ENCODE results near the gene WDFY4.

Gene WDFY4

DNA sequence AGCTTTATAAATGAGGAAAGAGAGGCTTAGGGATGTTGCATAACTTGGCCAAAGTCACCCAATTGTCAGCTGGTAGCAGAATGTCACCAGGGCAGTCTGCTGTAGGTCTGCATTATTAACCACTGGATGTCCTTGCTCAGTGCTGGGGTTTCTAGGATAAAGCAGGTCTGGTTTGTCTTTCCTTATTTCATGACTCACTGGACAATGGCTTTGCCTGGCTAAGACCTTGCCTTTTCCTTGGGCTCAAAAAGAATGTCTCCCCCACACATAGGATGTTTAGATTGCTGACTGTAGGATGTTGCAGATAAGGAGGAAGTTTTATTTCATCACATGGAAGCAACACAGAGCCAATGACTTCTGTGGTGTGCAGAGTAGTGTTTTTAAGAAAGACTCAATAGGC, 29.4 kb downstream of the WDFY4 start:
- Histone ChIP-seq H4K12ac (ENCODE audit: low read depth, low read length) (no peak overlapping the region), H3K36me3 (ENCODE audit: control insufficient read depth in 1 of 2, insufficient read depth in 2 of 2, low read length in 2 of 2) (no peaks in the 10 kb centered on the region), H3K9me3 (ENCODE audit: insufficient read depth, low read depth, low read length) (no peaks in the 10 kb centered on the region), H2AFZ (ENCODE audit: insufficient read depth, low read length, poor library complexity) (no peak overlapping the region), H3K4ac (ENCODE audit: low read depth, low read length) (no peak overlapping the region), H2BK12ac (ENCODE audit: low read length) (no peak overlapping the region), H4K8ac (ENCODE audit: low read depth, low read length) (no peak overlapping the region), H2AK5ac (ENCODE audit: low read length) (no peak overlapping the region), H3K4me3 (ENCODE audit: low read depth, low read length) (no peak overlapping the region), H3K27me3 (ENCODE audit: insufficient read depth, low read length) (peaks cover 4% of the 10 kb centered on the region), H3K23ac (ENCODE audit: low read length) (no peak overlapping the region), H3K9ac (ENCODE audit: low read length) (no peak overlapping the region), H2BK120ac (ENCODE audit: insufficient read depth, low read length, poor library complexity) (no peak overlapping the region), H3K18ac (ENCODE audit: low read length) (no peak overlapping the region), H3K79me1 (ENCODE audit: low read length) (no peaks in the 10 kb centered on the region), H2BK5ac (ENCODE audit: low read depth, low read length, poor library complexity) (no peak overlapping the region), H4K91ac (ENCODE audit: low read depth, low read length) (no peak overlapping the region), H3K4me2 (ENCODE audit: low read length) (no peak overlapping the region), H3K27ac (ENCODE audit: low read depth, low read length) (no peak overlapping the region), H3K4me1 (ENCODE audit: control insufficient read depth in 1 of 2, insufficient read depth in 2 of 2, low read length in 2 of 2) (no peaks in the 10 kb centered on the region), H3K14ac (ENCODE audit: low read length) (no peak overlapping the region), H3K79me2 (ENCODE audit: control insufficient read depth, insufficient read depth, low read length, poor library complexity) (no peaks in the 10 kb centered on the region)
- DNase-seq = no peak

DNA sequence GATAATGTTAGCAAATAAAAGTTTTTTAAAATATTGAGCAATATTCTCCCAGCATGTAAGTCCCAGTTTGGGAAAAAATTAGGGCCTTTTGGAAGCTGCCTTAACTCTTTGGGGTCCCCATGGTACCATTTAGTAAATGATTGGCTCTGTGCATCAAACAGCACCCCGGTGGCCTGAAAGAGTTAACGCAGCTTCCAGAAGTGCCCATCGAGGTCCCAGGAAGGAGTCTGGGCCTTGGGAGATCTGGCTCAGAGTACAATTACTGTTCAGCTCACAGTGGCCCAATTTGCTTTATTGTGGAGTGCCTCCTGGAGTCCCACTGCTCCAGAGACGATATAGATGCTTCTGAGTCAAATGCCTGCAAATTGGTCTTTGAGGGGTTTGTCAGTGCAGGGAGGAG, 31.7 kb downstream of the WDFY4 start:
- WGBS (ENCODE audit: extremely low coverage, insufficient coverage, insufficient read length) = no CpG with 5 or more reads among the region's 4 CpGs
- H2AK5ac ChIP-seq (ENCODE audit: low read length) = no peak overlapping the region

DNA sequence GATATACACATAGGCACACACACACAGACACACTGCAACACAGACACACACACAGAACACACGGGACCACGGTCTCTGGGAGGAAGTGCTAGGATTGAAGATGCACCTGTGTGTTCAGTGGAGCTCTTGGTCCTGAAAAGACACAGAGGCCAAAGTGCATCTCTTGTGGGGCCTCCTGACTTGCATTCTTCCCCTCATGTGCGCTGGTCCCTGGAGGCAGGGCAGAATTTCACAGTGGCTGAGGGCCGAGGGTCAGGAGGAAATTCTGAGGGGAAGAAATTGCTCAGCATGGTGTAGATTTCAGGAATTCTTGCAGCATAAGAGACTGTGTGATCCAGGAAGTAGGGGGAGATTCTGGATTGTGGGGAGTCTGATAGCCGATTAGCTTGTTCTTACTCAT, 35.9 kb downstream of the WDFY4 start:
- no peak for DNase-seq
- Histone ChIP-seq H3K18ac (ENCODE audit: low read length) (no peak overlapping the region), H2BK5ac (ENCODE audit: low read depth, low read length, poor library complexity) (no peak overlapping the region), H3K27me3 (ENCODE audit: insufficient read depth, low read length) (no peaks in the 10 kb centered on the region), H4K91ac (ENCODE audit: low read depth, low read length) (no peak overlapping the region), H3K79me1 (ENCODE audit: low read length) (no peaks in the 10 kb centered on the region), H2AFZ (ENCODE audit: insufficient read depth, low read length, poor library complexity) (no peak overlapping the region), H3K4ac (ENCODE audit: low read depth, low read length) (no peak overlapping the region), H2BK12ac (ENCODE audit: low read length) (no peak overlapping the region), H3K9me3 (ENCODE audit: insufficient read depth, low read depth, low read length) (no peaks in the 10 kb centered on the region), H3K79me2 (ENCODE audit: control insufficient read depth, insufficient read depth, low read length, poor library complexity) (no peaks in the 10 kb centered on the region), H2AK5ac (ENCODE audit: low read length) (no peak overlapping the region), H3K4me3 (ENCODE audit: low read depth, low read length) (no peak overlapping the region), H4K12ac (ENCODE audit: low read depth, low read length) (no peak overlapping the region), H3K4me1 (ENCODE audit: control insufficient read depth in 1 of 2, insufficient read depth in 2 of 2, low read length in 2 of 2) (no peaks in the 10 kb centered on the region), H3K23ac (ENCODE audit: low read length) (no peak overlapping the region), H3K27ac (ENCODE audit: low read depth, low read length) (no peak overlapping the region), H3K4me2 (ENCODE audit: low read length) (no peak overlapping the region), H2BK120ac (ENCODE audit: insufficient read depth, low read length, poor library complexity) (no peak overlapping the region), H3K14ac (ENCODE audit: low read length) (no peak overlapping the region), H3K9ac (ENCODE audit: low read length) (no peak overlapping the region), H4K8ac (ENCODE audit: low read depth, low read length) (no peak overlapping the region), H3K36me3 (ENCODE audit: control insufficient read depth in 1 of 2, insufficient read depth in 2 of 2, low read length in 2 of 2) (no peaks in the 10 kb centered on the region)
- no CpG with 5 or more reads among the region's 5 CpGs for WGBS (ENCODE audit: extremely low coverage, insufficient coverage, insufficient read length)

More for the DNA sequence above, 31.7 kb downstream of the WDFY4 start:
- Histone ChIP-seq H4K91ac (ENCODE audit: low read depth, low read length) (no peak overlapping the region), H3K14ac (ENCODE audit: low read length) (no peak overlapping the region), H3K4me3 (ENCODE audit: low read depth, low read length) (no peak overlapping the region), H3K4me1 (ENCODE audit: control insufficient read depth in 1 of 2, insufficient read depth in 2 of 2, low read length in 2 of 2) (no peaks in the 10 kb centered on the region), H3K79me1 (ENCODE audit: low read length) (no peaks in the 10 kb centered on the region), H2BK5ac (ENCODE audit: low read depth, low read length, poor library complexity) (no peak overlapping the region), H4K12ac (ENCODE audit: low read depth, low read length) (no peak overlapping the region), H3K79me2 (ENCODE audit: control insufficient read depth, insufficient read depth, low read length, poor library complexity) (no peaks in the 10 kb centered on the region), H3K9ac (ENCODE audit: low read length) (no peak overlapping the region), H3K4ac (ENCODE audit: low read depth, low read length) (no peak overlapping the region), H3K9me3 (ENCODE audit: insufficient read depth, low read depth, low read length) (no peaks in the 10 kb centered on the region), H3K27ac (ENCODE audit: low read depth, low read length) (no peak overlapping the region), H2BK12ac (ENCODE audit: low read length) (no peak overlapping the region), H3K36me3 (ENCODE audit: control insufficient read depth in 1 of 2, insufficient read depth in 2 of 2, low read length in 2 of 2) (no peaks in the 10 kb centered on the region), H3K4me2 (ENCODE audit: low read length) (no peak overlapping the region), H3K18ac (ENCODE audit: low read length) (no peak overlapping the region), H2BK120ac (ENCODE audit: insufficient read depth, low read length, poor library complexity) (no peak overlapping the region), H2AFZ (ENCODE audit: insufficient read depth, low read length, poor library complexity) (no peak overlapping the region), H3K23ac (ENCODE audit: low read length) (no peak overlapping the region), H4K8ac (ENCODE audit: low read depth, low read length) (no peak overlapping the region), H3K27me3 (ENCODE audit: insufficient read depth, low read length) (peaks cover 4% of the 10 kb centered on the region)
- no peak for DNase-seq

DNA sequence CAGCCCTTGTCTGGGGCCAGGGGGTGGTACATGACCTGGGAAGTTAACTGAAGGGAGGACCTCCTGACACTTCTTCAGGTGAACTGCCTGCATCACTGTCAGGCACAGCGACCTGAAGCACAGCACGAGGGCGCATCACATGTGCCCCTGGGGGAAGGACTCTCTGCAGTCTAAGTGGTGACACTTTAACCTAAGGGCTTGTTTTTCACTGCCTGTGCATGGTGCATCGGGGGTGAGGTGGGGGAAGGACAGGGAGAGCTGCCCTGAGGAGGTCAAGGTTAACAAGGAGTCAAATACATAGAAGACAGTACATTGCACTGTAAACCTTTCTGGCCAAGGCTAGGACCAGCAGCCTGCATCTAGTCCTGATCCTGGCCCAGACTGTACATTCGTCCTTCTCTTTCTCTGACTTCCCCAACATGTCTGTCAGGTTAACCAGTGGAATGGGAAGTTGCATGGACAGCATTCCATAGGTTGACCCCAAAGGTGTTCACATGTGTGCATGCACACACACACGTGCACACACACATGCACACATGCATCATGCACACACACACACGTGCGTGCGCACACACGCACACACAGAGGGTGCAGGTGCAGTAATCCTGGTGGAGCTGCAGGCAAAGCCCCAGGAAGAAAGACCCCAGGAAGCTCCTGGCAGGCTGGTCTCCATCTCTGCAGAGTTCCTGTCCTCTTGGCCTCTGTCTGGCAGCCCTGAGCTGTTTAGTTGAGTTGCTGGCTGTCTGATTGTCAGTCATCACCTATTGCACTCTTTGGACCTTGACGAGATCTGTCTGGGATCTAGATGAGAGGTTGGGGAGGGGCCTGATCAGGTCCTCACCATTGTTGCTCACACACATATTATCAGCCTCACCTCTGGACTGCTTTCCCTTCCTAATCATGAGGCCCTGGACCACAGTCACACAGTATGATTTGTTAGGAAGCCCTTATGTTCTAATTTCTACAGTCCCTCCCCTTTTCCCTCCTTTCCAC, 37.8 kb downstream of the WDFY4 start:
- Histone ChIP-seq H3K27me3 (ENCODE audit: insufficient read depth, low read length) (no peaks in the 10 kb centered on the region), H4K91ac (ENCODE audit: low read depth, low read length) (no peak overlapping the region), H3K9ac (ENCODE audit: low read length) (no peak overlapping the region), H3K14ac (ENCODE audit: low read length) (no peak overlapping the region), H3K79me2 (ENCODE audit: control insufficient read depth, insufficient read depth, low read length, poor library complexity) (no peaks in the 10 kb centered on the region), H4K8ac (ENCODE audit: low read depth, low read length) (no peak overlapping the region), H3K27ac (ENCODE audit: low read depth, low read length) (no peak overlapping the region), H3K4ac (ENCODE audit: low read depth, low read length) (no peak overlapping the region), H3K23ac (ENCODE audit: low read length) (no peak overlapping the region), H3K9me3 (ENCODE audit: insufficient read depth, low read depth, low read length) (no peaks in the 10 kb centered on the region), H3K18ac (ENCODE audit: low read length) (no peak overlapping the region), H3K4me2 (ENCODE audit: low read length) (no peak overlapping the region), H3K4me1 (ENCODE audit: control insufficient read depth in 1 of 2, insufficient read depth in 2 of 2, low read length in 2 of 2) (no peaks in the 10 kb centered on the region), H3K36me3 (ENCODE audit: control insufficient read depth in 1 of 2, insufficient read depth in 2 of 2, low read length in 2 of 2) (no peaks in the 10 kb centered on the region), H3K4me3 (ENCODE audit: low read depth, low read length) (no peak overlapping the region), H2AFZ (ENCODE audit: insufficient read depth, low read length, poor library complexity) (no peak overlapping the region), H2BK12ac (ENCODE audit: low read length) (no peak overlapping the region), H4K12ac (ENCODE audit: low read depth, low read length) (no peak overlapping the region), H2AK5ac (ENCODE audit: low read length) (no peak overlapping the region), H2BK5ac (ENCODE audit: low read depth, low read length, poor library complexity) (no peak overlapping the region), H3K79me1 (ENCODE audit: low read length) (no peaks in the 10 kb centered on the region), H2BK120ac (ENCODE audit: insufficient read depth, low read length, poor library complexity) (no peak overlapping the region)
- DNase-seq = no peak
- WGBS (ENCODE audit: extremely low coverage, insufficient coverage, insufficient read length) = no CpG with 5 or more reads among the region's 11 CpGs
